H1 (cell line): ENCODE measurements around the gene COL6A3. TPM values are rescaled to one million over a fixed set of nuclear protein-coding genes. Genes with fewer than 3 reads are reported as not detected.
A peak's percentile ranks its signal among the peaks of the same experiment; 100 is the strongest.

Experiments
- CTCF ChIA-PET: fragments of 300-600 bp; sonication (Branson Sonifier 250); formaldehyde crosslinking; loops from one replicate; lab custom pipeline; 2021; ENCODE audit not compliant: partially characterized antibody; lab: Charles Lee
- POLR2A ChIA-PET: fragments of 300-600 bp; sonication (Branson Sonifier 250); formaldehyde crosslinking; loops from one replicate; lab custom pipeline; 2021; ENCODE audit warnings: inconsistent platforms; ENCODE audit not compliant: partially characterized antibody; lab: Charles Lee
- DNase-seq, 2 experiments: peaks; one replicate each; pipeline versions ENCODE4 v3.0.0 to v3.0.0-alpha.2; 2010 to 2022; ENCODE audit warnings: low spot score in 2 of 2, low read depth in 1 of 2, mixed read lengths in 1 of 2
- FAIRE-seq: peaks from 2 replicates; lab custom pipeline; 2011; peaks lifted over from hg19 to GRCh38; lab: Jason Lieb, UNC
- H2AFZ ChIP-seq: 2 replicates; pipeline ENCODE4 v1.8.1; 2012; ENCODE audit warnings: low read length, inconsistent platforms
- H2AK5ac ChIP-seq: 2 replicates; pipeline ENCODE4 v1.6.1; 2013; ENCODE audit warnings: low read depth, low read length
- H2BK120ac ChIP-seq: replicated peaks from 2 replicates; pipeline ENCODE3; 2013; ENCODE audit warnings: low read depth, low read length, inconsistent platforms
- H2BK12ac ChIP-seq: 2 replicates; pipeline ENCODE4 v1.6.1; 2013; ENCODE audit warnings: low read depth, low read length
- H2BK15ac ChIP-seq: 2 replicates; pipeline ENCODE4 v1.6.1; 2013; ENCODE audit warnings: low read length
- H2BK20ac ChIP-seq: 2 replicates; pipeline ENCODE4 v1.6.1; 2013; ENCODE audit warnings: low read length
- H2BK5ac ChIP-seq: 2 replicates; pipeline ENCODE4 v1.6.1; 2013; ENCODE audit warnings: low read depth, low read length
- H3K14ac ChIP-seq: 2 replicates; pipeline ENCODE4 v1.6.1; 2013; ENCODE audit warnings: inconsistent platforms; ENCODE audit not compliant: insufficient read length
- H3K18ac ChIP-seq: 2 replicates; pipeline ENCODE4 v1.6.1; 2013; ENCODE audit warnings: low read length; ENCODE audit errors: extremely low read depth
- H3K23ac ChIP-seq: 2 replicates; pipeline ENCODE4 v1.6.1; 2013; ENCODE audit warnings: inconsistent platforms; ENCODE audit not compliant: insufficient read length
- H3K23me2 ChIP-seq: 2 replicates; pipeline ENCODE4 v1.6.1; 2013; ENCODE audit warnings: low read depth, low read length
- H3K27ac ChIP-seq: 2 replicates; pipeline ENCODE4 v1.6.1; 2011; ENCODE audit warnings: low read depth, low read length, inconsistent platforms
- H3K27me3 ChIP-seq, 4 experiments: replicated peaks in 1 of 4; 1 replicate in 1 of 4; 2 replicates in 3 of 4; pipeline versions ENCODE4 v1.6.1 to v1.8.1; 2011 to 2013; ENCODE audit warnings: low read length in 3 of 4, mild to moderate bottlenecking in 3 of 4, inconsistent platforms in 2 of 4, mixed read lengths in 2 of 4, moderate library complexity in 1 of 4; ENCODE audit not compliant: control insufficient read depth in 3 of 4, insufficient read depth in 3 of 4; ENCODE audit errors: extremely low read depth in 1 of 4
- H3K36me3 ChIP-seq, 4 experiments: 2 replicates each; pipeline versions ENCODE4 v1.6.1 to v1.8.1; 2011 to 2013; ENCODE audit warnings: mild to moderate bottlenecking in 4 of 4, low read length in 3 of 4, moderate library complexity in 2 of 4, control low read depth in 1 of 4, inconsistent platforms in 1 of 4; ENCODE audit not compliant: insufficient read depth in 4 of 4, control insufficient read depth in 2 of 4
- H3K4ac ChIP-seq: replicated peaks from 2 replicates; pipeline ENCODE3; 2013; ENCODE audit warnings: low read length, low read depth, mixed read lengths, inconsistent platforms; ENCODE audit not compliant: insufficient read length
- H3K4me1 ChIP-seq, 4 experiments: replicated peaks in 1 of 4; 1 replicate in 1 of 4; 2 replicates in 3 of 4; pipeline versions ENCODE4 v1.6.1 to v1.8.1; 2011 to 2013; ENCODE audit warnings: low read length in 3 of 4, inconsistent platforms in 2 of 4, mixed read lengths in 1 of 4; ENCODE audit not compliant: insufficient read depth in 4 of 4, control insufficient read depth in 3 of 4
- H3K4me2 ChIP-seq, 2 experiments: 2 replicates each; pipeline versions ENCODE4 v1.6.1 to v1.8.1; 2011 to 2013; ENCODE audit warnings: low read depth in 2 of 2, low read length in 2 of 2, control low read depth in 1 of 2, inconsistent platforms in 1 of 2, mild to moderate bottlenecking in 1 of 2; ENCODE audit not compliant: insufficient read depth in 1 of 2
- H3K4me3 ChIP-seq, 4 experiments: fragments of 200-600, 300-600 bp in 1 of 4; sonication (generic), shearing (Covaris generic), sonication (Bioruptor Twin) in 1 of 4; 2 replicates each; pipeline versions ENCODE4 v1.5.1 to v1.8.1; 2011 to 2016; ENCODE audit warnings: low read length in 4 of 4, low read depth in 3 of 4, control low read depth in 2 of 4, inconsistent platforms in 2 of 4, mild to moderate bottlenecking in 2 of 4, mixed read lengths in 1 of 4, moderate library complexity in 1 of 4; ENCODE audit not compliant: insufficient read depth in 2 of 4; ENCODE audit errors: extremely low read depth in 1 of 4
- H3K56ac ChIP-seq: replicated peaks from 2 replicates; pipeline ENCODE3; 2013; ENCODE audit warnings: low read depth, mild to moderate bottlenecking, mixed read lengths, low read length, inconsistent platforms; ENCODE audit not compliant: insufficient read length
- H3K79me1 ChIP-seq: 2 replicates; pipeline ENCODE4 v1.6.1; 2013; ENCODE audit warnings: low read depth, low read length, control low read depth
- H3K79me2 ChIP-seq, 2 experiments: 2 replicates each; pipeline versions ENCODE4 v1.6.1 to v1.8.1; 2012 to 2013; ENCODE audit warnings: low read length in 2 of 2, mild to moderate bottlenecking in 2 of 2, inconsistent platforms in 1 of 2; ENCODE audit not compliant: insufficient read depth in 2 of 2, control insufficient read depth in 1 of 2
- H3K9ac ChIP-seq, 4 experiments: replicated peaks in 1 of 4; 1 replicate in 1 of 4; 2 replicates in 3 of 4; pipeline versions ENCODE4 v1.6.1 to v1.8.1; 2011 to 2013; ENCODE audit warnings: low read depth in 3 of 4, low read length in 3 of 4, control low read depth in 2 of 4, mild to moderate bottlenecking in 2 of 4, moderate library complexity in 2 of 4, inconsistent platforms in 1 of 4; ENCODE audit errors: extremely low read depth in 1 of 4
- H3K9me3 ChIP-seq, 2 experiments: 2 replicates each; pipeline versions ENCODE4 v1.6.1 to v1.8.1; 2012 to 2013; ENCODE audit warnings: mild to moderate bottlenecking in 2 of 2, moderate library complexity in 2 of 2, control low read depth in 1 of 2, inconsistent platforms in 1 of 2, low read depth in 1 of 2, low read length in 1 of 2, mixed read lengths in 1 of 2; ENCODE audit not compliant: insufficient read depth in 2 of 2
- H4K20me1 ChIP-seq, 2 experiments: replicated peaks in 1 of 2; 2 replicates each; pipeline versions ENCODE3 to v1.8.1; 2011 to 2013; ENCODE audit warnings: inconsistent platforms in 2 of 2, low read length in 2 of 2, mild to moderate bottlenecking in 1 of 2; ENCODE audit not compliant: insufficient read depth in 2 of 2, control insufficient read depth in 1 of 2
- H4K5ac ChIP-seq: 2 replicates; pipeline ENCODE4 v1.6.1; 2013; ENCODE audit warnings: low read length, low read depth, mixed read lengths, inconsistent platforms; ENCODE audit not compliant: insufficient read length
- H4K8ac ChIP-seq: 2 replicates; pipeline ENCODE4 v1.8.0; 2013; ENCODE audit warnings: mild to moderate bottlenecking, moderate library complexity, low read length, inconsistent platforms; ENCODE audit not compliant: insufficient read depth; ENCODE audit errors: extremely low read depth
- H4K91ac ChIP-seq: replicated peaks from 2 replicates; pipeline ENCODE3; 2013; ENCODE audit warnings: low read length, mixed read lengths, inconsistent platforms; ENCODE audit not compliant: insufficient read length
- CBX8 ChIP-seq: fragments of 300-800, 300-1000 bp; sonication (generic); IDR thresholded peaks from 2 replicates; pipeline ENCODE4 v1.7.1; 2016; ENCODE audit warnings: low read depth, low read length, borderline replicate concordance
- CTCF ChIP-seq, 3 experiments: IDR thresholded peaks; 1 replicate in 2 of 3; 2 replicates in 1 of 3; pipeline versions ENCODE4 v1.5.1 to v1.6.1; 2011; ENCODE audit warnings: low read length in 3 of 3, mild to moderate bottlenecking in 3 of 3, inconsistent platforms in 2 of 3, low read depth in 1 of 3, moderate library complexity in 1 of 3; ENCODE audit not compliant: insufficient read depth in 1 of 3; ENCODE audit errors: control extremely low read depth in 1 of 3
- SIN3A ChIP-seq, 2 experiments: IDR thresholded peaks in 1 of 2; conservative IDR thresholded peaks in 1 of 2; 2 replicates each; pipeline ENCODE4 v1.6.1; 2011 to 2012; ENCODE audit warnings: low read length in 2 of 2, improper control_type of control experiment in 1 of 2, low read depth in 1 of 2, mild to moderate bottlenecking in 1 of 2
- WGBS, 2 experiments: shearing (Covaris generic) in 1 of 2; methylation state at CpG; one replicate each; pipeline versions ENCODE4 v1.1.6 to v1.1.7; 2013 to 2015; ENCODE audit warnings: low lambda C conversion rate in 2 of 2, mixed read lengths in 2 of 2, inconsistent platforms in 1 of 2, low coverage in 1 of 2, missing lambda C conversion rate in 1 of 2; ENCODE audit not compliant: insufficient replicate concordance in 2 of 2, insufficient coverage in 1 of 2, insufficient read length in 1 of 2; ENCODE audit errors: extremely low coverage in 1 of 2, missing lambda C conversion rate in 1 of 2; 5-methylcytosine and 5-hydroxymethylcytosine counted together
- polyA plus RNA-seq, 7 experiments: library from polyadenylated mRNA; depleted of rRNA in 3 of 7; stranded (reverse) in 5 of 7; unstranded in 2 of 7; fragments of >200 nt in 5 of 7; fragments of 200-250 nt in 2 of 7; gene quantifications; 1 replicate in 5 of 7; 2 replicates in 1 of 7; 4 replicates in 1 of 7; pipeline versions ENCODE4 v1.2.1 to v1.2.3, GENCODE V29; 2011 to 2013; ENCODE audit warnings: missing spikeins in 2 of 7, mixed read lengths in 2 of 7
- total RNA-seq: library from RNA; stranded (reverse); fragmentation: NEBNext Ultra II Directional; extraction: Animal tissue kit (Norgen Biotek cat#: 25700); gene quantifications from 2 replicates; pipeline ENCODE4 v1.2.1, GENCODE V29; 2021
- TF ChIP-seq, protein P1 (sequence below): IDR thresholded peaks from 2 replicates; pipeline ENCODE4 v1.6.1; 2012; ENCODE audit warnings: inconsistent platforms
- TF ChIP-seq, protein P2 (sequence below): IDR thresholded peaks from 2 replicates; pipeline ENCODE4 v1.6.1; 2012; ENCODE audit warnings: inconsistent platforms

Gene COL6A3
- total and polyA plus RNA-seq, 2 of the 8 experiments (the other 6 are each of a cell fraction or from before 2014, with no cell fraction given): 1.2 to 3.4 TPM

DNA sequence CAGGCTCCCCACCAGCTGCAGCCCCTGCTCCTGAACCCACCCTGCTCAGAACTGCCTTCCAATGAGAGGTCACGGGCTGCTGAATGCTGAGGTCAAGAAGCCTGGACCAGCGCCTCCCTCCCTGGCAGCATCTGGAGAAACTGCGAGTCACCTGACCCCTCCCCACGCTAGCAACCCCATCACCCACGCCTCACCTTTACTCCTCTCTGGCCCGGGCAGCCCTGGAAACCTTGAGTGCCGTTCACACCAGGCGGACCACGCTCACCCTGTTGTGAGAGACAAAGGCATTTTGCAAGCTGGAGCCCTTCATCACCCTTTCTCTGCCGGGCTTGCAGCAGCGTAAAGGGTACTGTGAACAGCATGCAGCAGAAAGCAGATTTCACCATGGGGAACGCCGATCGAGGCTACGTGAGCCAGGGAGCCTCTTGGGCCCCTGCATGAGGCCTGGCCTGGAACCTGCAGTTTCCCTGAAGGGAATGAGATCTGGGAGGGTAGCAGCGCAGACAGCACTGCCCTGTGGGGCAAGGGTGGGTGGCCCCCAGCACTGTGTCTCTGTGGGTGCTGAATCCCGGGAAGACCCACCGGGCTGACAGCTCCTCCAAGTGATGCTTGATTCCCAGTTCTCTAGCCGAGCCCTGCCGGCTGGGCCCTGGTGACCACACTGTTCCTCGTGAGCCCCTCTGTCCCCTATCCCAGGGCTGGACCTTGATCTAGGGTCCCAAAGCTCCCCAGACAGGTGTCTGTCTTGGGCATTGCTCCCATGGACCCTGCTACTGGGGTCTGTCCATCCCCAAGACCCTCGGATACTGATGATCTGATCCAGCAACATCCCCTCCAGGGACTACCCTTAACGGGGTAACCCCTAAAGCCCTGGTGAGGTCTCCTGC is 53.8 kb downstream of the COL6A3 start:
- POLR2A ChIA-PET: no interaction called here
- H3K27ac ChIP-seq: peak overlapping the region; percentile 54; the same call in 1 of the 2 replicates
- H3K23ac ChIP-seq: no peak overlapping the region
- peak overlapping the region; percentile 83 for H2BK120ac ChIP-seq
- H2AFZ ChIP-seq: no peak overlapping the region; the same call in 1 of the 2 replicates
- H3K4ac ChIP-seq: no peak overlapping the region
- H3K56ac ChIP-seq: no peak overlapping the region
- H4K91ac ChIP-seq: peak overlapping the region; percentile 93
- peaks cover 0 to 2% of the 10 kb centered on the region in 2 experiments for H4K20me1 ChIP-seq
- H3K79me1 ChIP-seq: no peaks in the 10 kb centered on the region
- H3K9me3 ChIP-seq: no peaks in the 10 kb centered on the region
- H3K4me1 ChIP-seq: peaks cover 7 to 18% (median 12%) of the 10 kb centered on the region in 4 experiments
- FAIRE-seq (no peak), DNase-seq (peak in 1 of 2 experiments; percentile 50)
- 78% methylated on average over 21 of the region's 23 CpGs; no CpG with 5 or more reads in 1 of the 2 experiments for WGBS, 2 experiments
- H2AK5ac ChIP-seq: peak overlapping the region; percentile 87; the same call in 1 of the 2 replicates
- H3K36me3 ChIP-seq: no peaks in the 10 kb centered on the region
- peak overlapping the region; percentile 68; the same call in 1 of the 2 replicates for H2BK15ac ChIP-seq
- no peak overlapping the region for H3K4me3 ChIP-seq
- H3K9ac ChIP-seq: no peak overlapping the region; a peak in 1 of 7 replicates
- no peak overlapping the region for H4K5ac ChIP-seq
- H2BK12ac ChIP-seq: peak overlapping the region; percentile 89; the same call in 1 of the 2 replicates
- no peaks in the 10 kb centered on the region for H3K27me3 ChIP-seq
- H3K18ac ChIP-seq: peak overlapping the region; percentile 65
- H4K8ac ChIP-seq: 0 out of 2 replicates have a peak overlapping the region, but pooled peaks have one; percentile 4
- CTCF ChIA-PET: interaction anchor here (1.1 to 1.2 kb wide), 2 partner anchors 11 to 212 kb away, joined by 3 read pairs; no protein-coding TSS in a partner anchor
- peaks cover 2% of the 10 kb centered on the region; the same call in 1 of the 2 replicates for H3K23me2 ChIP-seq
- TF ChIP-seq, protein P1, sequence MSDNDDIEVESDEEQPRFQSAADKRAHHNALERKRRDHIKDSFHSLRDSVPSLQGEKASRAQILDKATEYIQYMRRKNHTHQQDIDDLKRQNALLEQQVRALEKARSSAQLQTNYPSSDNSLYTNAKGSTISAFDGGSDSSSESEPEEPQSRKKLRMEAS: peak; percentile 63
- TF ChIP-seq, protein P2, sequence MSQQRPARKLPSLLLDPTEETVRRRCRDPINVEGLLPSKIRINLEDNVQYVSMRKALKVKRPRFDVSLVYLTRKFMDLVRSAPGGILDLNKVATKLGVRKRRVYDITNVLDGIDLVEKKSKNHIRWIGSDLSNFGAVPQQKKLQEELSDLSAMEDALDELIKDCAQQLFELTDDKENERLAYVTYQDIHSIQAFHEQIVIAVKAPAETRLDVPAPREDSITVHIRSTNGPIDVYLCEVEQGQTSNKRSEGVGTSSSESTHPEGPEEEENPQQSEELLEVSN: peak; percentile 72
- TF ChIP-seq CTCF (IDR thresholded peaks at IDR 0.05; ENCODE audit: control extremely low read depth in 1 of 3, insufficient read depth in 1 of 3, low read depth in 1 of 3, low read length in 3 of 3): no peak
- no peak for TF ChIP-seq CBX8
- no peak for TF ChIP-seq SIN3A (conservative IDR thresholded peaks at IDR 0.05 in 1 of 2, IDR thresholded peaks at IDR 0.05 in 1 of 2; ENCODE audit: low read depth in 1 of 2, low read length in 2 of 2)
- H3K4me2 ChIP-seq: no peak overlapping the region
- H2BK20ac ChIP-seq: peak overlapping the region; percentile 62
- H2BK5ac ChIP-seq: peak overlapping the region; percentile 46; the same call in 1 of the 2 replicates
- no peak overlapping the region for H3K14ac ChIP-seq
- H3K79me2 ChIP-seq: no peaks in the 10 kb centered on the region
